H1 (cell line): ENCODE measurements around the gene REEP2.

Experiments
- ATF2 ChIP-seq: IDR thresholded peaks from 2 replicates; pipeline ENCODE4 v1.6.1; 2012; ENCODE audit warnings: low read length, inconsistent platforms
- CREB1 ChIP-seq: IDR thresholded peaks from 2 replicates; pipeline ENCODE4 v1.6.1; 2012; ENCODE audit warnings: inconsistent platforms
- CTCF ChIP-seq, 3 experiments: IDR thresholded peaks; 1 replicate in 2 of 3; 2 replicates in 1 of 3; pipeline versions ENCODE4 v1.5.1 to v1.6.1; 2011; ENCODE audit warnings: low read length in 3 of 3, mild to moderate bottlenecking in 3 of 3, inconsistent platforms in 2 of 3, low read depth in 1 of 3, moderate library complexity in 1 of 3; ENCODE audit not compliant: insufficient read depth in 1 of 3; ENCODE audit errors: control extremely low read depth in 1 of 3
- EZH2 ChIP-seq: fragments of 200-600 bp; sonication (generic); IDR thresholded peaks from 2 replicates; pipeline ENCODE4 v1.7.1; 2012; ENCODE audit warnings: low read depth, mild to moderate bottlenecking, moderate library complexity, low read length, inconsistent platforms; ENCODE audit not compliant: severe bottlenecking
- MAFK ChIP-seq: IDR thresholded peaks from 2 replicates; pipeline ENCODE4 v1.6.1; 2012; ENCODE audit warnings: low read depth, mild to moderate bottlenecking, improper control_type of control experiment, low read length
- MAX ChIP-seq: IDR thresholded peaks from 2 replicates; pipeline ENCODE4 v1.6.1; 2012; ENCODE audit warnings: inconsistent platforms
- NRF1 ChIP-seq: IDR thresholded peaks from 2 replicates; pipeline ENCODE4 v1.6.1; 2011; ENCODE audit warnings: mild to moderate bottlenecking, low read depth, low read length, improper control_type of control experiment
- PHF8 ChIP-seq: fragments of 200-600 bp; sonication (generic); conservative IDR thresholded peaks from 2 replicates; pipeline ENCODE4 v1.7.1; 2012; ENCODE audit warnings: low read depth, mild to moderate bottlenecking, inconsistent platforms, low read length, moderate library complexity
- POLR2A ChIP-seq, 2 experiments: IDR thresholded peaks; 1 replicate in 1 of 2; 2 replicates in 1 of 2; pipeline ENCODE4 v1.6.1; 2011; ENCODE audit warnings: low read depth in 2 of 2, low read length in 2 of 2, mild to moderate bottlenecking in 2 of 2; ENCODE audit errors: control extremely low read depth in 1 of 2
- RAD21 ChIP-seq, 2 experiments: IDR thresholded peaks in 1 of 2; conservative IDR thresholded peaks in 1 of 2; 2 replicates each; pipeline ENCODE4 v1.6.1; 2011; ENCODE audit warnings: low read depth in 2 of 2, low read length in 2 of 2, improper control_type of control experiment in 1 of 2, inconsistent platforms in 1 of 2, mild to moderate bottlenecking in 1 of 2, moderate library complexity in 1 of 2
- SIN3A ChIP-seq, 2 experiments: IDR thresholded peaks in 1 of 2; conservative IDR thresholded peaks in 1 of 2; 2 replicates each; pipeline ENCODE4 v1.6.1; 2011 to 2012; ENCODE audit warnings: low read length in 2 of 2, improper control_type of control experiment in 1 of 2, low read depth in 1 of 2, mild to moderate bottlenecking in 1 of 2
- TAF7 ChIP-seq: optimal IDR thresholded peaks from 2 replicates; pipeline ENCODE3; 2011; ENCODE audit warnings: low read depth, mild to moderate bottlenecking, inconsistent platforms, low read length, moderate library complexity, borderline replicate concordance
- TEAD4 ChIP-seq: IDR thresholded peaks from 2 replicates; pipeline ENCODE4 v1.6.1; 2012; ENCODE audit warnings: low read depth, low read length, inconsistent platforms, mixed read lengths

GRCh38 chr5:138454121-138454520, 15.3 kb downstream of the REEP2 start:
- TF ChIP-seq CTCF (IDR thresholded peaks at IDR 0.05; ENCODE audit: control extremely low read depth in 1 of 3, insufficient read depth in 1 of 3, low read depth in 1 of 3, low read length in 3 of 3) (no peak), TEAD4 (no peak), MAFK (no peak), NRF1 (no peak), POLR2A (IDR thresholded peaks at IDR 0.05; ENCODE audit: control extremely low read depth in 1 of 2, low read depth in 2 of 2, low read length in 2 of 2) (no peak), TAF7 (no peak), PHF8 (no peak), EZH2 (no peak), CREB1 (no peak), MAX (no peak), SIN3A (conservative IDR thresholded peaks at IDR 0.05 in 1 of 2, IDR thresholded peaks at IDR 0.05 in 1 of 2; ENCODE audit: low read depth in 1 of 2, low read length in 2 of 2) (no peak), RAD21 (IDR thresholded peaks at IDR 0.05 in 1 of 2, conservative IDR thresholded peaks at IDR 0.05 in 1 of 2; ENCODE audit: low read depth in 2 of 2, low read length in 2 of 2) (no peak), ATF2 (no peak)
